HCT116 (cell line): Measurements from ENCODE around the gene DAO. TPM values are rescaled to one million over a fixed set of nuclear protein-coding genes. Genes with fewer than 3 reads are reported as not detected.

ENCODE experiments used
- ATAC-seq: fragments of 200-7000 bp; cut with Tn5 transposase; 2 replicates; pipeline ENCODE4 v1.9.1; 2020; ENCODE audit warnings: mild to moderate bottlenecking, moderate library complexity
- BruUV-seq: library from RNA; stranded (reverse); fragments of 400-500 nt; replicated peaks from 2 replicates; lab custom pipeline; 2021; lab: Mats Ljungman, UMichigan
- CTCF ChIA-PET: fragments of 300-600 bp; sonication (Branson Sonifier 250); formaldehyde crosslinking; loops from one replicate; lab custom pipeline; 2021; ENCODE audit warnings: antibody characterized with exemption; lab: Charles Lee
- POLR2A ChIA-PET: fragments of 300-600, 350-600 bp; sonication (Branson Sonifier 250); formaldehyde crosslinking; loops from one replicate; lab custom pipeline; 2021; ENCODE audit warnings: antibody characterized with exemption; lab: Charles Lee
- RAD21 ChIA-PET, 2 experiments: fragments of 300-600 bp; sonication (Branson Sonifier 250); formaldehyde crosslinking; loops; one replicate each; lab custom pipeline; 2023; ENCODE audit warnings: low total read pairs in 2 of 2; ENCODE audit not compliant: uncharacterized antibody in 2 of 2, unreplicated experiment in 2 of 2, low non-redundant PET in 1 of 2; lab: Charles Lee
- DNase-seq: peaks from one replicate; pipeline ENCODE4 v3.0.0-alpha.2; 2010; ENCODE audit warnings: low read depth, low spot score
- H2AFZ ChIP-seq: fragments of 200-600 bp; shearing (Covaris generic), sonication (generic); 2 replicates; pipeline ENCODE4 v1.6.1; 2017; ENCODE audit warnings: low read depth, mixed run types, mixed read lengths, antibody characterized with exemption, low read length; ENCODE audit not compliant: poor library complexity, severe bottlenecking
- H3K27ac ChIP-seq: 2 replicates; pipeline ENCODE4 v1.5.1; 2012; ENCODE audit warnings: low read depth, low read length
- H3K27me3 ChIP-seq: fragments of 200-600 bp; sonication (generic); 2 replicates; pipeline ENCODE4 v1.6.1; 2016; ENCODE audit warnings: mixed run types, low read length, mixed read lengths; ENCODE audit not compliant: insufficient read depth
- H3K36me3 ChIP-seq, 2 experiments: fragments of 200-500 bp in 1 of 2; fragments of 200-600 bp in 1 of 2; sonication (Bioruptor generic) in 1 of 2; sonication (generic) in 1 of 2; 2 replicates each; pipeline versions ENCODE4 v1.5.1 to v1.6.1; 2014 to 2016; ENCODE audit warnings: low read length in 2 of 2, inconsistent platforms in 1 of 2, mixed read lengths in 1 of 2, mixed run types in 1 of 2; ENCODE audit not compliant: insufficient read depth in 2 of 2, control insufficient read depth in 1 of 2
- H3K4me1 ChIP-seq, 2 experiments: fragments of 200-600 bp in 1 of 2; sonication (generic) in 1 of 2; 2 replicates each; pipeline versions ENCODE4 v1.5.1 to v1.6.1; 2012 to 2017; ENCODE audit warnings: low read length in 2 of 2, inconsistent platforms in 1 of 2, mild to moderate bottlenecking in 1 of 2, mixed read lengths in 1 of 2, mixed run types in 1 of 2, moderate library complexity in 1 of 2; ENCODE audit not compliant: insufficient read depth in 2 of 2, control insufficient read depth in 1 of 2
- H3K4me2 ChIP-seq: fragments of 200-600 bp; sonication (generic); 2 replicates; pipeline ENCODE4 v1.6.1; 2017; ENCODE audit warnings: mixed run types, low read length, mixed read lengths
- H3K4me3 ChIP-seq, 2 experiments: fragments of 200-600 bp in 1 of 2; sonication (generic) in 1 of 2; replicated peaks in 1 of 2; 2 replicates each; pipeline ENCODE4 v1.5.1; 2011 to 2016; ENCODE audit warnings: low read length in 2 of 2, control low read depth in 1 of 2, low read depth in 1 of 2, mild to moderate bottlenecking in 1 of 2, mixed read lengths in 1 of 2, mixed run types in 1 of 2
- H3K79me2 ChIP-seq: fragments of 200-600 bp; sonication (generic); 2 replicates; pipeline ENCODE4 v1.6.1; 2017; ENCODE audit warnings: mild to moderate bottlenecking, mixed run types, low read length, moderate library complexity, mixed read lengths; ENCODE audit not compliant: insufficient read depth
- H3K9ac ChIP-seq: fragments of 200-600 bp; sonication (generic); 2 replicates; pipeline ENCODE4 v1.6.1; 2016; ENCODE audit warnings: low read length, mixed read lengths
- H3K9me2 ChIP-seq: fragments of 200-600 bp; sonication (generic), shearing (Covaris generic); 2 replicates; pipeline ENCODE4 v1.6.1; 2017; ENCODE audit warnings: mixed run types, mild to moderate bottlenecking, moderate library complexity; ENCODE audit not compliant: insufficient read depth
- H3K9me3 ChIP-seq, 2 experiments: fragments of 200-500 bp in 1 of 2; fragments of 200-600 bp in 1 of 2; sonication (Bioruptor generic) in 1 of 2; sonication (generic) in 1 of 2; 2 replicates each; pipeline ENCODE4 v1.6.1; 2014 to 2017; ENCODE audit warnings: low read length in 2 of 2, mixed read lengths in 2 of 2, inconsistent platforms in 1 of 2, low read depth in 1 of 2, mild to moderate bottlenecking in 1 of 2, mixed run types in 1 of 2, moderate library complexity in 1 of 2; ENCODE audit not compliant: control insufficient read depth in 1 of 2, insufficient read depth in 1 of 2
- H4K20me1 ChIP-seq: fragments of 200-600 bp; sonication (generic), shearing (Covaris generic); 2 replicates; pipeline ENCODE4 v1.6.1; 2017; ENCODE audit warnings: mixed run types, mild to moderate bottlenecking, moderate library complexity; ENCODE audit not compliant: insufficient read depth
- CEBPB ChIP-seq: IDR thresholded peaks from 2 replicates; pipeline ENCODE4 v1.6.1; 2012; ENCODE audit warnings: low read depth
- EGR1 ChIP-seq: IDR thresholded peaks from 2 replicates; pipeline ENCODE4 v1.6.1; 2012; ENCODE audit warnings: low read depth
- ELF1 ChIP-seq: IDR thresholded peaks from 2 replicates; pipeline ENCODE4 v1.6.1; 2012; ENCODE audit warnings: low read depth, borderline replicate concordance
- EZH2phosphoT487 ChIP-seq: fragments of 200-600 bp; IDR thresholded peaks from 2 replicates; pipeline ENCODE4 v1.6.1; 2018; ENCODE audit warnings: antibody characterized with exemption, borderline replicate concordance
- FOSL1 ChIP-seq: IDR thresholded peaks from 2 replicates; pipeline ENCODE4 v1.6.1; 2012; ENCODE audit warnings: low read depth
- JUND ChIP-seq: IDR thresholded peaks from 2 replicates; pipeline ENCODE4 v1.6.1; 2012
- POLR2AphosphoS5 ChIP-seq: IDR thresholded peaks from 2 replicates; pipeline ENCODE4 v1.6.1; 2011; ENCODE audit warnings: mild to moderate bottlenecking, low read depth, low read length, moderate library complexity
- REST ChIP-seq: IDR thresholded peaks from 2 replicates; pipeline ENCODE4 v1.6.1; 2012; ENCODE audit warnings: low read depth
- SIN3A ChIP-seq: IDR thresholded peaks from 2 replicates; pipeline ENCODE4 v1.6.1; 2012; ENCODE audit warnings: low read depth
- SRF ChIP-seq: IDR thresholded peaks from 2 replicates; pipeline ENCODE4 v1.6.1; 2012; ENCODE audit warnings: low read depth
- TCF7L2 ChIP-seq: IDR thresholded peaks from 2 replicates; pipeline ENCODE4 v1.7.0; 2011; ENCODE audit warnings: borderline replicate concordance, inconsistent platforms; ENCODE audit not compliant: insufficient read depth, insufficient read length; ENCODE audit errors: extremely low read depth
- ZFX ChIP-seq: fragments of 450-650 bp; IDR thresholded peaks from 2 replicates; pipeline ENCODE4 v1.6.1; 2017
- intact Hi-C: fragments of 100-400 bp; cut with micrococcal nuclease; formaldehyde crosslinking; loops from 2 replicates; pipeline ENCODE4 v1.10.0; 2022
- total RNA-seq: library from RNA; stranded (reverse); gene quantifications from one replicate; pipeline ENCODE4 v1.2.1, GENCODE V29; 2021; ENCODE audit not compliant: unreplicated experiment
- TF ChIP-seq, protein P1 (sequence below), 3 experiments: fragments of 200-600 bp in 1 of 3; sonication (generic) in 1 of 3; IDR thresholded peaks in 2 of 3; conservative IDR thresholded peaks in 1 of 3; 2 replicates each; pipeline ENCODE4 v1.5.1; 2012 to 2017; ENCODE audit warnings: low read depth in 2 of 3, low read length in 2 of 3, antibody characterized with exemption in 1 of 3, borderline replicate concordance in 1 of 3, control low read depth in 1 of 3, mild to moderate bottlenecking in 1 of 3, mixed read lengths in 1 of 3, mixed run types in 1 of 3, moderate library complexity in 1 of 3; ENCODE audit not compliant: insufficient read depth in 1 of 3

DAO gene
- total RNA-seq, 1 experiment from 2014 or later: not detected

- ChIA-PET CTCF (interaction anchor here (1.1 kb wide), 1 partner anchor 100 kb away, joined by 4 read pairs; no protein-coding TSS in a partner anchor), POLR2A (interaction anchor here (1.4 to 4.7 kb wide), 2 partner anchors 8 to 12 kb away, joined by 4 to 21 read pairs; no protein-coding TSS in a partner anchor)
- H3K27me3 ChIP-seq: no peaks in the 10 kb centered on the region
- BruUV-seq: no TSS peak
- intact Hi-C loops: no loop called here
- H3K4me2 ChIP-seq: peak overlapping the region; percentile 43
- peaks cover 95% of the 10 kb centered on the region for H3K79me2 ChIP-seq
- TF ChIP-seq POLR2AphosphoS5 (peak; percentile 26; the same call in 1 of the 2 replicates), CEBPB (no peak)
- TF ChIP-seq, all 23 proteins: peak for 1
- H3K4me1 ChIP-seq: peaks cover 59 to 82% of the 10 kb centered on the region in 2 experiments
- no peak for DNase-seq
- H3K9me3 ChIP-seq: no peaks in the 10 kb centered on the region
- no peak overlapping the region for H2AFZ ChIP-seq
- H3K27ac ChIP-seq: peak overlapping the region; percentile 92
- H3K9me2 ChIP-seq: no peaks in the 10 kb centered on the region
- peaks cover 21 to 56% of the 10 kb centered on the region in 2 experiments for H3K36me3 ChIP-seq
- no peak overlapping the region for H3K4me3 ChIP-seq
- H4K20me1 ChIP-seq: no peaks in the 10 kb centered on the region
- H3K9ac ChIP-seq: peak overlapping the region; percentile 99
- RAD21 ChIA-PET: no interaction called here
- peak; percentile 60 for ATAC-seq
These were observed 28.9 kb upstream of the DAO start for GRCh38 chr12:108850854-108851573.

GRCh38 chr12:108852674-108853309 lies 27.1 kb upstream of the DAO start:
- no TSS peak for BruUV-seq
- Histone ChIP-seq H2AFZ (no peak overlapping the region), H3K79me2 (peaks cover 89% of the 10 kb centered on the region), H3K9ac (peak overlapping the region; percentile 99), H3K4me3 (no peak overlapping the region), H3K27ac (peak overlapping the region; percentile 92), H3K36me3 (peaks cover 17 to 41% of the 10 kb centered on the region in 2 experiments), H4K20me1 (no peaks in the 10 kb centered on the region), H3K9me2 (no peaks in the 10 kb centered on the region), H3K9me3 (no peaks in the 10 kb centered on the region), H3K27me3 (no peaks in the 10 kb centered on the region), H3K4me2 (peak overlapping the region; percentile 86; the same call in 1 of the 2 replicates), H3K4me1 (peaks cover 60 to 84% of the 10 kb centered on the region in 2 experiments)
- ChIA-PET RAD21 (no interaction called here), POLR2A (no interaction called here), CTCF (no interaction called here)
- intact Hi-C loops: no loop called here
- ATAC-seq: no peak
- no peak for DNase-seq
- TF ChIP-seq SRF (no peak), ZFX (no peak), FOSL1 (no peak), SIN3A (no peak), TCF7L2 (no peak), CEBPB (no peak), POLR2AphosphoS5 (no peak), EZH2phosphoT487 (no peak), JUND (no peak), ELF1 (no peak), EGR1 (no peak), REST (no peak)
- TF ChIP-seq, protein P1, sequence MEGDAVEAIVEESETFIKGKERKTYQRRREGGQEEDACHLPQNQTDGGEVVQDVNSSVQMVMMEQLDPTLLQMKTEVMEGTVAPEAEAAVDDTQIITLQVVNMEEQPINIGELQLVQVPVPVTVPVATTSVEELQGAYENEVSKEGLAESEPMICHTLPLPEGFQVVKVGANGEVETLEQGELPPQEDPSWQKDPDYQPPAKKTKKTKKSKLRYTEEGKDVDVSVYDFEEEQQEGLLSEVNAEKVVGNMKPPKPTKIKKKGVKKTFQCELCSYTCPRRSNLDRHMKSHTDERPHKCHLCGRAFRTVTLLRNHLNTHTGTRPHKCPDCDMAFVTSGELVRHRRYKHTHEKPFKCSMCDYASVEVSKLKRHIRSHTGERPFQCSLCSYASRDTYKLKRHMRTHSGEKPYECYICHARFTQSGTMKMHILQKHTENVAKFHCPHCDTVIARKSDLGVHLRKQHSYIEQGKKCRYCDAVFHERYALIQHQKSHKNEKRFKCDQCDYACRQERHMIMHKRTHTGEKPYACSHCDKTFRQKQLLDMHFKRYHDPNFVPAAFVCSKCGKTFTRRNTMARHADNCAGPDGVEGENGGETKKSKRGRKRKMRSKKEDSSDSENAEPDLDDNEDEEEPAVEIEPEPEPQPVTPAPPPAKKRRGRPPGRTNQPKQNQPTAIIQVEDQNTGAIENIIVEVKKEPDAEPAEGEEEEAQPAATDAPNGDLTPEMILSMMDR (IDR thresholded peaks at IDR 0.05 in 2 of 3, conservative IDR thresholded peaks at IDR 0.05 in 1 of 3; ENCODE audit: borderline replicate concordance in 1 of 3, insufficient read depth in 1 of 3, low read depth in 2 of 3, low read length in 2 of 3): no peak
